SH-SY5Y (cell line): ENCODE data around the gene RNF14.

Source experiments
- GATA2 ChIP-seq: IDR thresholded peaks from 2 replicates; pipeline ENCODE4 v1.6.1; 2011; ENCODE audit warnings: mild to moderate bottlenecking, low read depth, low read length
- GATA3 ChIP-seq: IDR thresholded peaks from 2 replicates; pipeline ENCODE4 v1.6.1; 2011; ENCODE audit warnings: low read depth, mild to moderate bottlenecking, low read length, moderate library complexity

DNA sequence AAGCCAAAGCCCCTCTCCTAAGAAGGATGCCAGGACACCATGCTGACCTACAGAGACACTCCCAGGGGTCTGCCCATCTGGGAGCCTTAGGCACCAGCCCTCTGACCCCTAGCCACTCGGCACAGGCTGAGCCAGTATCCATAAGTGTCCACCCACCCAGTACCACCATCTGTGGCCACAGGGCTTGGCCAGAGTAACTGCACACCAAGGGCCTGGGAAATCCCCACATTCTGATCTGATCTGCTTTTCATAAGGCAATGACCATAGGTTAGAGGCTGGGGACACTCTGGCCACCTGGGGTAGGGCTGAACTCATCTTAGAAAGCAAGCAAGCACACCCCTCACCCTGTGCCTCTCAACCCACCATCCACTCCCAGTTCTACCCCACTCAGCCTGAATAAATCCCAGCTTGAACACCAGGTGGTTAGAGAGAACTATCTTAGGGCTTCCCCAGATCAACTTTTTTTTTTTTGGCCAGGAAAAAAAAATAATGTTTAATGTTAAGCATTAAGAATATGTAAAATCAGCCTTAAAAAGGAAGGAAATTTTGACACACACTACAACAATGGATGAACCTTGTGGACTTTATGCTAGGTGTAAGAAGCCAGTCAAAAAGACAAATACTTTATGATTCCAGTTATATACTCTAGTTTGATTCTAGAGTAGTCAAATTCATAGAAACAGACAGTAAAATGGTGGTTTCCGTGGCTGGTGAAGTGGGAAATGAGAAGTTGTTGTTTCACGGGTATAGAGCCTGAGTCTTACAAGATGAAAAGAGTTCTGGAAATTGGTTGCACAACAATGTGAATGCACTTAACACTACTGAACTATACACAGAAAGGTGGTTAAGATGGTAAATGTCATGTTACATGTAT lies 37.7 kb downstream of the RNF14 start:
- TF ChIP-seq GATA2 (no peak), GATA3 (no peak)
